ENCODE data around the gene WDR35. TPM values are rescaled to one million over a fixed set of nuclear protein-coding genes. Genes with fewer than 3 reads are reported as not detected.
"Not testable (repeated sequence)": the region's sequence is repeated elsewhere in the genome, so short reads cannot be mapped to it uniquely, and the experiment has no call there.

The WDR35 gene
- total RNA-seq, 1 experiment from 2014 or later = 22.8 TPM

DNA sequence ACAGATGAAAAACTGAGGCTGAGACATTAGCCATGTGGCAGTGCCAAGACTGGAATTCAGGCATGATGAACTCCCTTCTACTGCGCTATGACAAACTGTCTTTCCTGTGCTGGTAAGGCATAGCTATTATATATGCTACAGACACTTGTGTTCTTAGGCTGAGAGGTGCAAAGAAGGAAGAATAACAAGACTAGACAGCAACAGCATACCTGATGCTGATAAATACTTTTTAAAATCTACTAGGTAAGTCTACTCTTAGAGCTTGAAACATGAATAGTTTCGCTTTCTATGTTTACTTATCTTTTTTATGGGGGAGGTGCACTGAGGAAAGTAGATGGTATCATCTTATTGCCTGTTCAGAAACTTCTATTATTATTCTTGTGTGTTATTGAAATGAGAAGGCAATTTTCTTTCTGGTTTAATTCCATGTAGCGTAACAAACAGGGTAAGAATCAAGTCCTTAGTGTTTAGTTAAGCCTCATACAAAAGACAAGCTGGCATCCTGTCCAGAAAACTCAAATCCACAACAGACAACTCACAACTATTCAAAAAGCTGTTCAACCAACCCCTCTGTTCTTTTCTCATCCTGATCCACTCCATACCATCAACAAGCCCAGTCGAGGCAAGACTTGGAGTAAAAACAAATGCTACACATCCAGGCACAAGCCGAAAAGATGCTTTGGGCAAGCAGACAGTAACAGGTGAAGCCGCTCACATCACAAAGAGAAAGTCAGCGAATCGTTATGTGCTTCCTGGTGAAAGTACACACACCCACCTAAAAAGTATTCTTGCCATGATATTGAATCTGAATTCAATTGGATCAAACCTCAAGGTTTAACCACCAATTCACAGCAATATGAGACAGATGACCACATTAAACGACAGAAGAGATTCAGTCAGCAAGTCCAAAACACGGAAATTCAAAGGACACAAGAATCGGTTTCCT, 89.6 kb downstream of the WDR35 start:
- DNase-seq (ENCODE audit: low spot score) = no peak
- in situ Hi-C loops (cut with HindIII; ENCODE audit: low sequenced_read_pairs) = no loop called here

GRCh38 chr2:19898592-19899329, 91.1 kb downstream of the WDR35 start:
- in situ Hi-C loops (cut with HindIII; ENCODE audit: low sequenced_read_pairs) = no loop called here

DNA sequence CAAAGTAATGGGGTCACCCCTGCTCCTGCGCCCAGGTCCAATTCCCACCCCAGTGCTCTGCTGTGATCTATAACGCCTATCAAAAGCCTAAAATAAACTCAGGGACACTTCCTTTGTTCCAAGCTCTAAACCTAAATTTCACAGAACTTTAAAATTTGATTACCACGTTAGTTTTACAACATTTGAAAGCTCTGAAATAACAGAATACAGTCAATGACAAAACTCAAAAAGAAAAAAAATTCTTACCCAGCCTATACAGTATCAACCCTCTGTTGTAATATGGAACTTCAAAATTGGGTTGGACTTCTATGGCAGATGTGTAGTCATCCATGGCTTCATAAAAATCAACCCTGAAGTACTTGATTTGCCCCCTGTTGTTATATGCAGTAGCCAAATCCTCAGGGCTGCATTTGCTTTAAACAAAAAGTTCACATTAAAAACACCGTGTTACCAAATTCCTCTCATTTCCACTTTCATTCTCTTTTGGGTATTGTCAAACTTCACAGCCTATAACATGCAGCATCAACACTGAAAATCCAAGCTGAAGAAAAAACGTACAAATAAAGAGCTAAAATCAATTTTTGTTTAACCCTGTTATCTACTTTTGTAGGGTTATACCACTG, 92.2 kb downstream of the WDR35 start:
- no peak for DNase-seq (ENCODE audit: low spot score)
- in situ Hi-C loops (cut with HindIII; ENCODE audit: low sequenced_read_pairs) = no loop called here

More at GRCh38 chr2:19898592-19899329, 91.1 kb downstream of the WDR35 start:
- no peak for DNase-seq (ENCODE audit: low spot score)

GRCh38 chr2:19895535-19895934, 94.4 kb downstream of the WDR35 start:
- in situ Hi-C loops (cut with HindIII; ENCODE audit: low sequenced_read_pairs) = no loop called here
- no peak for DNase-seq (ENCODE audit: low spot score)

DNA sequence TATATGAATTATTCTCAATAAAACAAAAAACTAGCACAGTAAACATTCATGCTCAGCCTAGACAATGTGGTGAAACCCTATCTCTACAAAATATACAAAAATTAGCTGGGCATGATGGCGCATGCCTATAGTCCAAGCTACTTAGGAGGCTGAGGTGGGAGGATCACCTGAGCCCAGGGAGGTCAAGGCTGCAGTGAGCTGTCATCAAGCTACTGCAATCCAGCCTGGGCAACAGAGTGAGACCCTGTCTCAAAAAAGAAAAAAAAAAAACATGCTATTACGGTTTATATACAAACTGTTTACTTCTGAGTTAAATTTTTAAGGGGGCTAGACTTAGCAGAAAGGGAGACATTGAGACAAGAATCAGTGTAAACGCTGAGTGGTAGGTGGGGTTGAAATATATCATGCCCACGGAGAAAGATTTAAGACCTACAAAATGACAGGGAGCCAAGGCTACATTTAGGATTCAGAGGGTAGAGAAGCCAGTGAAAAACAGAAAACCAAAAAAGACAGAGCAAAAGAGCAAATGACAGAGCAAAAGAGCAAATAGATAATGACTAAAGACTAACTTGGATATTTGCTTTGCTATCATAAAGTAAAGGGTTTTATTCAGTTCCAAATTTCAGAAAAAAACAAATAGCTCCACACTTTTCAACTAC, 95.6 kb downstream of the WDR35 start:
- no peak for DNase-seq (ENCODE audit: low spot score)
- in situ Hi-C loops (cut with HindIII; ENCODE audit: low sequenced_read_pairs) = no loop called here

GRCh38 chr2:19893520-19894133, 96.3 kb downstream of the WDR35 start:
- in situ Hi-C loops (cut with HindIII; ENCODE audit: low sequenced_read_pairs) = no loop called here

DNA sequence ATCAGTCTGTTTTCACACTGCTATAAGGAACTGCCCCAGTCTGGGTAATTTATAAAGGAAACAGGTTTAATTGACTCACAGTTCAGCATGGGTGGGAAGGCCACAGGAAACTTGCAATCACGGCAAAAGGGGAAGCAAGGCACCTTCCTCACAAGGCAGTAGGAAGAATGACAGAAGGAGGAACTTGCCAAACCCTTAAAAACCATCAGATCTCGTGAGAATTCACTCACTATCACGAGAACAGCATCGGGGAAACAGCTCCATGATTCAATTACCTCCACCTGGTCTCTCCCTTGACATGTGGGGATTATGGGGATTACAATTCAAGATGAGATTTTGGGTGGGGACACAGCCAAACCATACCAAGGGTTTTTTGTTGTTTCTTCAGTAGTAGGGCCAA, 97.9 kb downstream of the WDR35 start:
- in situ Hi-C loops (cut with HindIII; ENCODE audit: low sequenced_read_pairs) = not testable (repeated sequence)

More at GRCh38 chr2:19893520-19894133, 96.3 kb downstream of the WDR35 start:
- no peak for DNase-seq (ENCODE audit: low spot score)

DNA sequence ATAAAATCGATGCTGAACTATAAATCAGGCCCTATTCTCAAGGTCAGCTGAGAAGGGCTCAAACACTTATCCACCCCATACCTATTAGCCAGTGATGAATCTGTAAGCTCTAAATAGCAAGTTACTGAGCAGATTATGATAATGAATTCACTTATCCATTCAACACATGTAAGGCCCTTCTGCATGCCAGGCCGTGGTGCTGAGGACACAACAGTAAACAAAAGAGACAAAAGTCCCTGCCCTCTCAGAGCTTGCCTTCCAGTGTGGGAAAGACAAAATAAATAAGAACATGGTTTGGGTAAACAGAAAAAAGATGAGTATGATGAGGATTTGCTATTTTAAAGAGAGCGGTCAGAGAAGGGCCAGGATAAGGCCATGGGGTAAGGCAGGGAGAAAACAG, 99.8 kb downstream of the WDR35 start:
- in situ Hi-C loops (cut with HindIII; ENCODE audit: low sequenced_read_pairs) = no loop called here
- no peak for DNase-seq (ENCODE audit: low spot score)

More for the DNA sequence above, 97.9 kb downstream of the WDR35 start:
- DNase-seq (ENCODE audit: low spot score) = not testable (repeated sequence)

DNA sequence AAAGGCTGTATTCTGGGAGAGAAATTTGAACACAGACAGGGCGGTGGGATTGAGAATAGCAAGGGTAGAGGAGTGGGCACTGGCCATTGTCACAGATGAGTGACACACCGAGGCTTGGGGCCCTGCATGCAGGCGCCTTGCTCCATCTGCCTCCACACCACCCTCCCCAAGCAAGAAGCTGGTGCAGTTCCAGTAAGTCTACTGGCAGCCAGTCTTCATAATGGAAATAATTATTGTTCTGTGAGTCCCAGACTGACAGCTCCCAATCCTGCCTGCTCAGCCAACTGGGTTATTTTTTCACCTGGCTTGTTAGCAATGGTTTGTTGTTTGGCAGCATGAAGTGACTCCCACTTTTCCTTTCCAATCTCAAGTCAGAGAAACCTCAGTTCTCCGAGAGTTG, 101.1 kb downstream of the WDR35 start:
- DNase-seq (ENCODE audit: low spot score) = peak; percentile 9
- in situ Hi-C loops (cut with HindIII; ENCODE audit: low sequenced_read_pairs) = no loop called here

GRCh38 chr2:19887510-19887909, 102.4 kb downstream of the WDR35 start:
- in situ Hi-C loops (cut with HindIII; ENCODE audit: low sequenced_read_pairs) = no loop called here
- no peak for DNase-seq (ENCODE audit: low spot score)

- no peak for DNase-seq (ENCODE audit: low spot score)
- in situ Hi-C loops (cut with HindIII; ENCODE audit: low sequenced_read_pairs) = no loop called here
These were observed 103.6 kb downstream of the WDR35 start for GRCh38 chr2:19886261-19886660.

GRCh38 chr2:19885791-19886190, 104.1 kb downstream of the WDR35 start:
- DNase-seq (ENCODE audit: low spot score) = no peak
- in situ Hi-C loops (cut with HindIII; ENCODE audit: low sequenced_read_pairs) = no loop called here

- in situ Hi-C loops (cut with HindIII; ENCODE audit: low sequenced_read_pairs) = no loop called here
- DNase-seq (ENCODE audit: low spot score) = no peak
These were observed 105.8 kb downstream of the WDR35 start for GRCh38 chr2:19883971-19884720.

DNA sequence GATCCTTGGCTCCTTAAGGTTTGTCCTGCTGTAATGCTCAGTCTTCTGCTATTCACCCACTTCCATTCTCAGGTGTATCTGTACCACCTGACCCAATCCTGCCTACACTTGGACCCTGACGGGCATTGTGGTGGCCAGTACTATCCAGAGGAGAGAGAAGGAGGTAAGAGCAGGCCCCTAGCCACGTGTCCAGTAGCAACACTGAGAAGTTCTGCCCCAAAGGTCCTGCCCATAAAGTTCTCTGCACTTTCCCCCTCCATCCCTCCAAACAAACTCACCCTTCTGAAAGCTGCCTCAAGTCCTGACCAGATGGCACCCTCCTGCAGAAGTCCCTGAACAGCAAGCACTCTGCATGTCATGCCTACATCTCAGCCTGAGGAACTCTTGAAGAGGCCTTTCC, 106.4 kb downstream of the WDR35 start:
- in situ Hi-C loops (cut with HindIII; ENCODE audit: low sequenced_read_pairs) = no loop called here
- no peak for DNase-seq (ENCODE audit: low spot score)

- no peak for DNase-seq (ENCODE audit: low spot score)
- in situ Hi-C loops (cut with HindIII; ENCODE audit: low sequenced_read_pairs) = no loop called here
These were observed 107.6 kb downstream of the WDR35 start for GRCh38 chr2:19882286-19882685.

- DNase-seq (ENCODE audit: low spot score) = no peak
- in situ Hi-C loops (cut with HindIII; ENCODE audit: low sequenced_read_pairs) = no loop called here
These were observed 108.0 kb downstream of the WDR35 start for GRCh38 chr2:19881908-19882265.

- in situ Hi-C loops (cut with HindIII; ENCODE audit: low sequenced_read_pairs) = no loop called here
- no peak for DNase-seq (ENCODE audit: low spot score)
These were observed 108.5 kb downstream of the WDR35 start for GRCh38 chr2:19881221-19881907.

GRCh38 chr2:19880191-19880590, 109.7 kb downstream of the WDR35 start:
- in situ Hi-C loops (cut with HindIII; ENCODE audit: low sequenced_read_pairs); DNase-seq (ENCODE audit: low spot score): not testable (repeated sequence)

All from G401 (cell line).